NCI-H2029 (cell line): ENCODE data around the gene CCL23.
"Not testable (repeated sequence)": the region's sequence is repeated elsewhere in the genome, so short reads cannot be mapped to it uniquely, and the experiment has no call there.

Source experiments
- DNase-seq: peaks from one replicate; lab custom pipeline; 2025; lab: John Stamatoyannopoulos, UW

CCL23 gene

GRCh38 chr17:36002631-36003030 is 15.1 kb downstream of the CCL23 start:
- no peak for DNase-seq

- no peak for DNase-seq
Measured at GRCh38 chr17:36001862-36002603, 15.7 kb downstream of the CCL23 start.

- no peak for DNase-seq
Measured at GRCh38 chr17:36001110-36001771, 16.5 kb downstream of the CCL23 start, which contains the start of gene CCL15. Gene CCL15 (minus strand): TSS chr17:36001553. CDS start chr17:36001492, 61 bp downstream.

- no peak for DNase-seq
Measured at GRCh38 chr17:36000732-36001109, 17.1 kb downstream of the CCL23 start.

- no peak for DNase-seq
Measured at GRCh38 chr17:35998756-35999155, 19.0 kb downstream of the CCL23 start.

- no peak for DNase-seq
Measured at GRCh38 chr17:35998018-35998545, 19.7 kb downstream of the CCL23 start.

GRCh38 chr17:35995346-35995745 is 22.4 kb downstream of the CCL23 start:
- not testable (repeated sequence) for DNase-seq

GRCh38 chr17:35991075-35991474 is 26.7 kb downstream of the CCL23 start:
- DNase-seq = no peak

- no peak for DNase-seq
Measured at GRCh38 chr17:35988164-35988563, 29.6 kb downstream of the CCL23 start.

GRCh38 chr17:35986643-35987042 is 31.1 kb downstream of the CCL23 start, which contains the start of gene CCL14:
Gene CCL14 (minus strand): TSS chr17:35986729. CDS start chr17:35986649, 80 bp downstream.
- DNase-seq = no peak

GRCh38 chr17:35984140-35984539 is 33.6 kb downstream of the CCL23 start:
- no peak for DNase-seq

GRCh38 chr17:35982409-35983191 is 35.2 kb downstream of the CCL23 start:
- DNase-seq = no peak

- DNase-seq = no peak
Measured at GRCh38 chr17:35981908-35982330, 35.9 kb downstream of the CCL23 start.

- DNase-seq = no peak
Measured at GRCh38 chr17:35981246-35981645, 36.5 kb downstream of the CCL23 start, which contains the start of gene CCL16. Gene CCL16 (minus strand): TSS chr17:35981497. CDS start chr17:35981420, 77 bp downstream.

GRCh38 chr17:35978346-35978745 is 39.4 kb downstream of the CCL23 start:
- DNase-seq = no peak

GRCh38 chr17:35977509-35977908 is 40.3 kb downstream of the CCL23 start:
- no peak for DNase-seq

- no peak for DNase-seq
Measured at GRCh38 chr17:35973333-35974260, 44.2 kb downstream of the CCL23 start.

GRCh38 chr17:35972945-35973332 is 44.8 kb downstream of the CCL23 start:
- DNase-seq = no peak

- no peak for DNase-seq
Measured at GRCh38 chr17:35972535-35972934, 45.2 kb downstream of the CCL23 start.

GRCh38 chr17:35972066-35972465 is 45.7 kb downstream of the CCL23 start:
- DNase-seq = no peak
